HUES64 (cell line): ENCODE data around the gene OSBPL6.
"Not testable (repeated sequence)": the region's sequence is repeated elsewhere in the genome, so short reads cannot be mapped to it uniquely, and the experiment has no call there.

Source experiments
- H3K27ac ChIP-seq: 2 replicates; pipeline ENCODE4 v1.7.0; 2013; ENCODE audit warnings: low read depth, low read length, inconsistent platforms
- H3K27me3 ChIP-seq: 2 replicates; pipeline ENCODE4 v1.6.1; 2013; ENCODE audit warnings: mild to moderate bottlenecking, low read length; ENCODE audit not compliant: insufficient read depth
- H3K36me3 ChIP-seq: 2 replicates; pipeline ENCODE4 v1.6.1; 2013; ENCODE audit warnings: mild to moderate bottlenecking, low read length; ENCODE audit not compliant: insufficient read depth
- H3K4me1 ChIP-seq: 2 replicates; pipeline ENCODE4 v1.6.1; 2013; ENCODE audit warnings: mild to moderate bottlenecking, low read length, moderate library complexity; ENCODE audit not compliant: insufficient read depth
- H3K4me3 ChIP-seq: 2 replicates; pipeline ENCODE4 v1.5.1; 2013; ENCODE audit warnings: mild to moderate bottlenecking, low read length, moderate library complexity
- H3K9ac ChIP-seq: 2 replicates; pipeline ENCODE4 v1.6.1; 2013; ENCODE audit warnings: mild to moderate bottlenecking, low read depth, low read length
- H3K9me3 ChIP-seq: 2 replicates; pipeline ENCODE4 v1.6.1; 2013; ENCODE audit warnings: low read depth, low read length; ENCODE audit not compliant: insufficient read depth
- WGBS: fragments of 150-250, 120-280 bp; methylation state at CpG from one replicate; pipeline ENCODE4 v1.1.7; 2013; ENCODE audit warnings: missing lambda C conversion rate; 5-methylcytosine and 5-hydroxymethylcytosine counted together

The OSBPL6 gene

DNA sequence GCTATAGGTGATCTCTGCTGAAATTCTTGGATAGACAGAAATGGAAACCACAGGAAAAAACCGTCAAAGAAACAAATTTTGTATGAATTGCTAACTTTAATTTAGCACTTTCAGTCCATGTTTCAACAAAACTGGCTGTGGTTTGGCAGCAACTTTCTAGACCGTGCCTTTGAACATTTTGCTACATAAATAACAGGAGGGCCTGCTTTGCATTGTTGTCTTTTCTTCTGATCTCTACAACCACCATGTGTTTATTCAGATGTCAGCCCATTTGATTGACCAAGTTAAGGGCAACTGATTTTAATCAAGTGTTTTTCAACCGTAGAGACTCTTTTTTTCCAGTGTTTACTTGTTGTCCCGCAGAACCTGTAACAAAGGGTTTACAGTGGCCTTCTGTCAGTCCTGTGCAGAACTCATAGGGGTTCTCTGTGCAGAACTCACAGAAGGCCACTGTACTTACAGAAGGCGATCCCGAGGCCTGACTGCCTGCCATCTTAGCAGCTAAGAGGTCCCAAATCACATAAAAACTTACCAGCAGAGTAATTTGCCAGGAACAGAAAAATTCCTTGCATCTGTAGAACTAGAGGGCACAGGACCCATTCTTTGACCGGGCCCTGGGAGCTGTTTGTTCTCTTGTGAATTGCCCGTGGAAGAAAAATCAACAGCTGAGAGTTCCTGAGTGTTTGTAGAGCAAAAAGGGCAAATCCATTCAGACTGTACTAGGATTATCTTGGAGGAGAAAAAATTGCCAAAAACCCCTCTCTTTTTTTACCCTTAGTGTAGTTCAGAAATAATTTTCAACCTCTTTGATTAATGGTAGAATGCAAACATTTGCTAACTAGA, 136.1 kb downstream of the OSBPL6 start:
- H3K27ac ChIP-seq, result no peak overlapping the region
- no peak overlapping the region for H3K4me3 ChIP-seq
- H3K36me3 ChIP-seq, result no peaks in the 10 kb centered on the region
- H3K9ac ChIP-seq, result no peak overlapping the region
- no peaks in the 10 kb centered on the region for H3K9me3 ChIP-seq
- 93% methylated on average over 8 of the region's 8 CpGs for WGBS
- H3K27me3 ChIP-seq, result no peaks in the 10 kb centered on the region
- no peaks in the 10 kb centered on the region for H3K4me1 ChIP-seq

DNA sequence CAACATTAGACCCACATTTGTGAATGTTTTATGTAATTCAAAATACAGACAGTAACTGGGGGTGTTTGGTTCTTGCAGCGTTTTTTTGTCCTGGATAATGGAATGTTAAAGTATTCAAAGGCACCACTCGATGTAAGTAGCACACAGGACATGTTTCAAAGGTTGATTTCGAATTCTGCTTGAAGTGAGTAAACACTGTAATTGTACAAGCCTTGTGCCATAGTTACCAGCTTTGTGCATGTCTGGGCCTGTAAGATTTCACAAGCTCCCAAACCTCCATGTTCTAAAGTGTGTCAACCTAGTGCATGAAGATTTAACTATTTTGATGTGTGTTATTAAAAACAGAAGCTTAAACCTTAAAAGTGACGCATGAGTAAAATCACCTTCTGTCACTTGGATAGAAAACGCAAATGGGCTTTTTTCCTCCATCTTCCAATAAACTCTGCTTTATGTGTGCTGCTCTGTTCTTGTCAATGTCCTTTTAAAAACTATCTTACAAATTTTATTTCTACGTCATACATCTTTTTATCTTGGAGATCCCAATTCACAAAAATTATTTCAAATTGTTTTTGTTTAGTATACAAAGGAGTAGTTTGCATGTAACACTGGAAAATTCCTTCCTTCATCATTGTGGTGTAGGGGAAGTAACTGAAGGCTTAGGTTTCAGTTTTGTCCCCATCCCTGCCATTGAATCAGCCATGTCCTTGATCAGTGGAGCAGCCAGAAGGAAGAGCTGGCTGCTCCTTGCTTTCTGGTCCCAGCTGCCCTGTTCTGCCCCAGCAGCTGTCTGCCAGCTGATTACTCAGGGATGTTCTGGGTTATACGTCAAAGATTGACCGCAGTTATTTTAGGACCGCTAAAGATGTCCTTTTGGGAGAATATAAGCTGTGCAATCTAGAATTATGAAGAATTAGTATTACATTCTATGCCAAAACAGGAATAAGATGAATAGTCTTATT, 137.4 kb downstream of the OSBPL6 start:
- H3K9me3 ChIP-seq, result no peaks in the 10 kb centered on the region
- H3K9ac ChIP-seq, result no peak overlapping the region
- H3K4me1 ChIP-seq, result no peaks in the 10 kb centered on the region
- no peaks in the 10 kb centered on the region for H3K27me3 ChIP-seq
- H3K27ac ChIP-seq, result no peak overlapping the region
- 93% methylated on average over 8 of the region's 9 CpGs for WGBS
- H3K36me3 ChIP-seq, result 0 out of 2 replicates have a peak, but pooled peaks cover 4% of the 10 kb centered on the region
- no peak overlapping the region for H3K4me3 ChIP-seq

GRCh38 chr2:178333851-178334250, 139.5 kb downstream of the OSBPL6 start:
- WGBS, result 90% methylated on average over 3 of the region's 3 CpGs
- Histone ChIP-seq H3K27ac (no peak overlapping the region), H3K36me3 (0 out of 2 replicates have a peak, but pooled peaks cover 4% of the 10 kb centered on the region), H3K4me3 (no peak overlapping the region), H3K9me3 (no peaks in the 10 kb centered on the region), H3K27me3 (no peaks in the 10 kb centered on the region), H3K4me1 (no peaks in the 10 kb centered on the region), H3K9ac (no peak overlapping the region)

DNA sequence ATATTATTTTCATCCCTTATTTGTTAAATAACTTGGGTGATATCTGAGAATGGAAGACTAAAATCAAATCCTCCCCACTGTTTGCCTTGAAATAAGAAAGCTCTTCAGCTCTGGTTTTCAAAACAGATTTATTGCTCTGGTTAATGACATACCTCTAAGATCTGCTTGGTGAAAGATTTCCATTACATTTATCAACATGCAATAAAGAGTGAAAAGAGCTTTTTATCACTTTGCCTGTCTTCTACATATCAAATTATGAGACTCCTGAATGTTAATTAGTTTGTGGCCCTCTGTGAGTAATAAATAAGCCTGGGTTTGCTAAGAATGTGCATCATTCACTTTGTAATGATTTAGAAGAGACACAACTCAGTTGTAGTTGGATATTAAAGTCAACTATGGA, 140.9 kb downstream of the OSBPL6 start:
- Histone ChIP-seq H3K27me3 (no peaks in the 10 kb centered on the region), H3K9ac (no peak overlapping the region), H3K27ac (no peak overlapping the region), H3K4me3 (no peak overlapping the region), H3K4me1 (no peaks in the 10 kb centered on the region), H3K36me3 (0 out of 2 replicates have a peak, but pooled peaks cover 4% of the 10 kb centered on the region), H3K9me3 (no peaks in the 10 kb centered on the region)

DNA sequence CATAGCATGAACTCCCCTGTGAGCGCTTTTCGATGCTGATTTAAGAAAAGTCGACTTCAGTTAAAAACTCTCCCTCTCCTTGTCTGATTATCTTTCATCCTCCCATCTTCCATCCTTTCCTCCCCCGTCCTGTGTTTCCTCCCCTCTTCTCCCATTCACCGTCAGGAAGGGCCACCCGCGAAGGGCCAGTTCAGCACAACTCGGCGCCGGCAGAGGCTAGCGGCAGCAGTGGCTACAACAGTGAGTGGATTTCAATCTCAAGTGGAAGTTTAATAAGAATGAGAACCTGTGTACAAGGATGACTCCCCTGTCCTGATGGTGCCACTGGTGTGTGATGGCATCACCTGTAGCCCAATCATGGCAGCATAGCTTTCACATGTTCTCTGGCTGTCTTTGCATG, 149.8 kb downstream of the OSBPL6 start:
- H3K36me3 ChIP-seq, result no peaks in the 10 kb centered on the region
- 95% methylated on average over 11 of the region's 11 CpGs for WGBS
- H3K9me3 ChIP-seq, result no peaks in the 10 kb centered on the region
- no peaks in the 10 kb centered on the region for H3K27me3 ChIP-seq
- H3K27ac ChIP-seq, result no peak overlapping the region
- no peak overlapping the region for H3K9ac ChIP-seq
- no peak overlapping the region for H3K4me3 ChIP-seq
- no peaks in the 10 kb centered on the region for H3K4me1 ChIP-seq

DNA sequence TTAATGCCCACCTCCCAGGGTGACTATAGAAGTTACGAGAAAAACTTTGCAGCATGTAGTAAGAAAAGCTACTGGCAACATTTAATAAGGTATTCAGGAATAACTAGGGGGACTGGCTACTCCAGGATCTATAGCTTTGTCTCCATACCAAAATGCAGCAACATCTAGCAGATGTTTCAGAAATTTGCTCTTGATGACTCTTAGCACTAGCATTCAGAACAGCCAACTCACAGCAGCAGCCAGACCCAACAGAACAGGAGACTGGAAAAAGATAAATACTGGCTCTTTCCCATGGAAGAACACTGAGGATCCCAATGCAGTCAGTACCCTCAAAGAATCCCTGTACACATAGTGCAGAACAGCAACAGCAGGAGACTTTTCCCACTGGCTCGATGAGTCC, 151.6 kb downstream of the OSBPL6 start:
- Histone ChIP-seq H3K27me3 (no peaks in the 10 kb centered on the region), H3K4me3 (no peak overlapping the region), H3K4me1 (no peaks in the 10 kb centered on the region), H3K27ac (no peak overlapping the region), H3K36me3 (no peaks in the 10 kb centered on the region), H3K9ac (no peak overlapping the region), H3K9me3 (no peaks in the 10 kb centered on the region)
- 89% methylated on average over 2 of the region's 2 CpGs for WGBS

DNA sequence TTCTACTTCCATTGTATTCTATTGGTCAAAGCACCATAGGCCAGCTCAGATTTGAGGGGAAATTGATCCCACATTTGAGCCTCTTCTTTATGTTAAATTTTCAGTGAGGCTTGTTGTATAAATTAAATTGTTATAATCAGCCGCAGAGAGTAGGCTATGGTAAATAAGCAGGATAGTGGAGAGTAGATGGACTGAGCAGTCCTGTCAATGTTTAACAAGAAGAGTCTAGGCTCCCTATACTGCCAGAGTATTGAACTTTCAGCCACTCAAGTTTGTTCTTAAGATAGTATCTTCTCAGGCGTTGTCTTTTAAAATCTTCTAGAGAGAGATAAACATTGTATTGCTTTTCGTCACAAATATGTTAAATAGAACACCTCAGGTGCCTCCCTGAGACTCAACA, 155.7 kb downstream of the OSBPL6 start:
- no peak overlapping the region for H3K9ac ChIP-seq
- H3K36me3 ChIP-seq, result no peaks in the 10 kb centered on the region
- H3K4me1 ChIP-seq, result no peaks in the 10 kb centered on the region
- 85% methylated on average over 3 of the region's 3 CpGs for WGBS
- H3K4me3 ChIP-seq, result no peak overlapping the region
- H3K27ac ChIP-seq, result no peak overlapping the region
- H3K27me3 ChIP-seq, result no peaks in the 10 kb centered on the region
- H3K9me3 ChIP-seq, result no peaks in the 10 kb centered on the region

DNA sequence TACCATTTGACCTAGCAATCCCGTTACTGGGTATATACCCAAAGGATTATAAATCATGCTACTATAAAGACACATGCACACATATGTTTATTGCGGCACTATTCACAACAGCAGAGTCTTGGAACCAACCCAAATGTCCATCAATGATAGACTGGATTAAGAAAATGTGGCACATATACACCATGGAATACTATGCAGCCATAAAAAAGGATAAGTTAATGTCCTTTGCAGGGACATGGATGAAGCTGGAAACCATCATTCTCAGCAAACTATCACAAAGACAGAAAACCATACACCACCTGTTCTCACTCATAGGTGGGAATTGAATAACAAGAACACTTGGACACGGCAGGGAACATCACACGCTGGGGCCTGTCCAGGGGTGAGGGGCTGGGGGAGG, 163.4 kb downstream of the OSBPL6 start:
- WGBS, result 93% methylated on average over 3 of the region's 4 CpGs
- not testable (repeated sequence) for H3K27ac ChIP-seq, H3K9ac ChIP-seq, H3K4me1 ChIP-seq, H3K4me3 ChIP-seq, H3K27me3 ChIP-seq, H3K36me3 ChIP-seq, H3K9me3 ChIP-seq

DNA sequence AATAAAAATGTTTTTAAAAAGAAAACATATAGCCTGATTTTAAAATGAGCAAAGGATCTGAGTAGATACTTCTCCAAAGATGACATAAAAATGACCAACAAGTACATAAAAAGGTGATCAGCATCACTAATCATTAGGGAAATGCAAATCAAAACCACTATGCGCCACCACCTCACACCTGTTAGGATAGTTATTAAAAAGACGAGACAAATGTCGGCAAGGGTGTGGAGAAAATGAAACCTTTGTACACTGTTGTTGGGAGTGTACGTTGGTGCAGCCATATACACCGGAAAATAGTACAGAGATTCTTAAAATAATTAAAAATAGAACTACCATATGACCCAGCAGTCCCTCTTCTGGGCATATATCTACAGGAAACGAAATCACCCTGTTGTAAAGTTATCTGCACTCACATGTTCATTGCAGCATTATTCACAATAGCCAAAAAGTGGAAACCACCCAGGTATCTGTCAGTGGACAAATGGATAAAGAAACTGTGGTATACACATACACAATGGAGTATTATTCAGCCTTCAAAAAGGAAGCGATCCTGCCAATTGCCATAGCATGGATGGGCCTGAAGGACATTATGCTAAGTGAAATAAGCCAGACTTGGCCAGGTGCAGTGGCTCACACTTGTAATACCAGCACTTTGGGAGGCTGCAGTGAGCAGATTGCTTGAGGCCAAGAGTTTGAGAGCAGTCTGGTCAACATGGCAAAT, 165.0 kb downstream of the OSBPL6 start:
- no peaks in the 10 kb centered on the region for H3K27me3 ChIP-seq
- H3K36me3 ChIP-seq, result no peaks in the 10 kb centered on the region
- no peak overlapping the region for H3K4me3 ChIP-seq
- H3K9ac ChIP-seq, result no peak overlapping the region
- 95% methylated on average over 5 of the region's 7 CpGs for WGBS
- no peak overlapping the region for H3K27ac ChIP-seq
- H3K4me1 ChIP-seq, result no peaks in the 10 kb centered on the region
- H3K9me3 ChIP-seq, result 0 out of 2 replicates have a peak, but pooled peaks cover 3% of the 10 kb centered on the region

DNA sequence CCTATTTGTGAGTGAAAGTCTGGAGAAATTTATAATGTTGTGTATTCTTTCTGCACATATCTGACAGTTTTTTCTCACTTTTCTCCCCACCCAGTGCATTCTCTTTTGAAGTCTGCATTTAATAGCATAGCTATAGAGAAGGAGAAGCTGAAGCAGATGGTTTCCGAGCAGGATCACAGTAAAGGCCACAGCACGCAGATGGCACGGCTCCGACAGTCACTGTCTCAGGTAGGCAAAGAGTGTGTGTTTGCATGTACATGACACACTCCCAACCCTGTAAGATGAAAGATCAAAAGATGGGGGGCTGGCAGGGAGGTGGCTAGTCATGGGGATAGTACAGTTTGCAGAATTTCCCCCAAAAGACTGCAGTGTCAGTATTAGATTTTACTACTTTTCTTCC, 167.3 kb downstream of the OSBPL6 start:
- Histone ChIP-seq H3K4me1 (no peaks in the 10 kb centered on the region), H3K9ac (no peak overlapping the region), H3K36me3 (no peaks in the 10 kb centered on the region), H3K4me3 (no peak overlapping the region), H3K27ac (no peak overlapping the region), H3K27me3 (no peaks in the 10 kb centered on the region), H3K9me3 (0 out of 2 replicates have a peak, but pooled peaks cover 3% of the 10 kb centered on the region)
- 93% methylated on average over 4 of the region's 4 CpGs for WGBS

GRCh38 chr2:178363252-178363651, 168.9 kb downstream of the OSBPL6 start:
- H3K4me3 ChIP-seq, result no peak overlapping the region
- no peaks in the 10 kb centered on the region for H3K36me3 ChIP-seq
- 0 out of 2 replicates have a peak, but pooled peaks cover 2% of the 10 kb centered on the region for H3K9me3 ChIP-seq
- WGBS, result 96% methylated on average over 7 of the region's 7 CpGs
- no peak overlapping the region for H3K27ac ChIP-seq
- H3K9ac ChIP-seq, result no peak overlapping the region
- H3K4me1 ChIP-seq, result no peaks in the 10 kb centered on the region
- no peaks in the 10 kb centered on the region for H3K27me3 ChIP-seq
